Posterior vena cava (tissue), 2 donors: ENCODE data around the gene VAV1. TPM values are rescaled to one million over a fixed set of nuclear protein-coding genes. Genes with fewer than 3 reads are reported as not detected.
"Not testable (repeated sequence)": the region's sequence is repeated elsewhere in the genome, so short reads cannot be mapped to it uniquely, and the experiment has no call there.

Source experiments
- DNase-seq: peaks from one replicate; pipeline ENCODE4 v3.0.0-alpha.2; 2020; ENCODE audit warnings: low spot score
- intact Hi-C, 2 donors: fragments of 100-400 bp; cut with DNase I; formaldehyde crosslinking; loops; one replicate each; pipeline versions ENCODE4 v1.14.1 to v1.14.2; 2022 to 2023
- total RNA-seq, 2 donors: library from RNA; stranded (reverse); fragmentation: NEBNext Ultra II Directional; extraction: Animal tissue kit (Norgen Biotek cat#: 25700); gene quantifications; one replicate each; pipeline ENCODE4 v1.2.1, GENCODE V29; 2021
- donor health status: DM: yes; HTN: yes; CAD: no.
- donor health status: DM: yes; HTN: yes; CAD: no.

Gene VAV1
- total RNA-seq, 2 donors from 2014 or later: 6.4 to 7.8 TPM

DNA sequence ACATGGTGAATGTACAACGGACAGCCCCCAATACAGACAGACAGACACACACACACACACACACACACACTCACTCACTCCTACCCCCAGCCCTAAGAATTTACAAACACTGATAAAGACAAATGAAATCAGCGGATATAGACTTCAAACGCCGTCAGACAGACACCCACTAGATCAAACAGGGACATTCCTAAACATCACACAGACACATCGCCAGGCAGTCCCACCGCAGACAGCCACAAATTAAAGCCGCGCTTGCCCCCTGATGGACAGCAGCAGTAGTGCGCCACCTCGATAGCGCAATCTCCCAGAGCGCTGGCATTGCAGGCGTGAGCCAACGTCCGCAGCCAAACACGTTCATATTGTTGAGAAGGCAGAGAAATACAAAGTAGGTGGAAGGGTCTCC lies 90.2 kb downstream of the VAV1 start:
- intact Hi-C loops: loop anchor here in 1 of 2 donors (10.0 kb wide), 1 partner anchor 228 kb away; no protein-coding TSS in a partner anchor

DNA sequence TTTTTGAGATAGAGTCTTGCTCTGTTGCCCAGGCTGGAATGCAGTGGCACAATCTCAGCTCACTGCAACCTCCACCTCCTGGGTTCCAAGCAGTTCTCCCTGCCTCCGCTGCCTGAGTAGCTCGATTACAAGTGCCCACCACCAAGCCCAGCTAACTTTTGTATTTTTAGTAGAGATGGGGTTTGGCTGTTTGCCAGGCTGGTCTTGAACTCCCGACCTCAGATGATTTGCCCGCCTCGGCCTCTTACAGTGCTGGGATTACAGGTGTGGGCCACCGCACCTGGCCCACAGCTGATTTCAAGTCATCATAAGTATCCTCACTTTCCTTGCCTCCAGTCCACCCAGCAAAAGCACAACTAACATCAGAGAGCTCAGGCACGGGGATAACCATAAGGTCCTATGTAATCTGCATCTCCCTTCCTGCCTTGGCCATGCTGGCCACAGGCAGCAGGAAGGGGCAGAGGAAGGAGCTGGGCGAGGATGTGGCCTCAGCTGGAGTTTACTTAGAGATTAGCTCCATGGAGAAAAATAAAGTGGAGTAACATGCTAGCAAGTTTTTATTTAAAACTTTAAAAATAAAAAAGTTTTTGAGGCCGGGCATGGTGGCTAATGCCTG lies 91.9 kb downstream of the VAV1 start:
- DNase-seq: no peak
- intact Hi-C loops: loop anchor here in 1 of 2 donors (10.0 kb wide), 1 partner anchor 230 kb away; no protein-coding TSS in a partner anchor

More for the DNA sequence above, 90.2 kb downstream of the VAV1 start:
- DNase-seq: peak; percentile 94

DNA sequence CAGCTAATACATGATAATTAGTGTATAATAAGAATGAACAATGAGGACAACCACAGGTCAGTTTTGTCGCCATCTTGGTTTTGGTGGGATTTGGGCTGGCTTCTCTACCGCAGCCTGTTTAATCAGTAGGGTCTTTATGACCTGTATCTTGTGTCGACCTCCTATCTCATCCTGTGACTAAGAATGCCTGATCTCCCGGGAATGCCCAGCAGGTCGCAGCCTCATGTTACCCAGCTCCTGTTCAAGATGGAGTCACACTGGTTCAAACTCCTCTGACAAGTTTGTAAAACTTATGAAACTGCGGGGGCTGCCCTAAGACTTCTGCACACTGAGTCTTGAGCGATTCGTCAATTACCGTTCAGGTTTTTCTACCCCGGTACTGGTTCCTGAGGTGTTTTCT lies 93.3 kb downstream of the VAV1 start:
- intact Hi-C loops: loop anchor here in 1 of 2 donors (10.0 kb wide), 1 partner anchor 231 kb away; no protein-coding TSS in a partner anchor
- no peak for DNase-seq

DNA sequence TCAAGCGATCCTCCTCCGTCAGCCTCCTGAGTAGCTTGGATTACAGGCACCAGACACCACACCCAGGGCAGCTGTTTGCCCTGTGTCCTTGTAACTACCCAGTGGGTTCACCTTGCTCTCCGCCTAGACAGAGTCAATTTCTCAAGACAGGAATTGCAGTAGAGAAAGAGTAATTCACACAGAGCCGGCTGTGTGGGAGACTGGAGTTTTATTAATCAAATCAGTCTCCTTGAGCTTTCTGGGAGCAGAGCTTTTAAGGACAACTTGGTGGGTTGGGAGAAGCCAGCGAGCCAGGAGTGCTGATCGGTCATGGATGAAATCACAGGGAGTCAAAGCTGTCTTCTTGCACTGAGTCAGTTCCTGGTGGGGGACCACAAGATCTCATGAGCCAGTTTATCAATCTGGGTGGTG lies 94.2 kb downstream of the VAV1 start:
- DNase-seq: no peak
- intact Hi-C loops: loop anchor here in 1 of 2 donors (10.0 kb wide), 1 partner anchor 232 kb away; no protein-coding TSS in a partner anchor

DNA sequence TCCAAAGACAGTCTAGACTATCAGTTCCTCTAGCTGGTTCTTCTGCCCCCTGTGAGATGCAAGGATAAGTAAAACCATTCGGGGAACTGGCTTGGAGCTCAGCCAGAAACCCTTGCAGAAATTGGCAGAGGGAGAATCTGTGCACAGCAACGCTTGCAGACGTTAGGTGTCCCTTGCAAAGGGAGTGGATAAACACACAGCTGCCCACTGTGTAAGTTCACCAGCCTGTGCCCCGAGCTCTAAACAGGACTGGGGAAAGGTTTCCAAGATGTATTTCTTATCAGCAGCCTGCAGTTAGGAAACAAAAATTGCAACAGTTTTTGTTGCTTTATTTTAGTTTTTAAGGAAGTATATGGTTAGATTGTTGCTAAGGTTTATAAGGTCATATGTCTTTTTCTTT lies 95.8 kb downstream of the VAV1 start:
- no peak for DNase-seq
- intact Hi-C loops: loop anchor here in 1 of 2 donors (10.0 kb wide), 1 partner anchor 234 kb away; no protein-coding TSS in a partner anchor

DNA sequence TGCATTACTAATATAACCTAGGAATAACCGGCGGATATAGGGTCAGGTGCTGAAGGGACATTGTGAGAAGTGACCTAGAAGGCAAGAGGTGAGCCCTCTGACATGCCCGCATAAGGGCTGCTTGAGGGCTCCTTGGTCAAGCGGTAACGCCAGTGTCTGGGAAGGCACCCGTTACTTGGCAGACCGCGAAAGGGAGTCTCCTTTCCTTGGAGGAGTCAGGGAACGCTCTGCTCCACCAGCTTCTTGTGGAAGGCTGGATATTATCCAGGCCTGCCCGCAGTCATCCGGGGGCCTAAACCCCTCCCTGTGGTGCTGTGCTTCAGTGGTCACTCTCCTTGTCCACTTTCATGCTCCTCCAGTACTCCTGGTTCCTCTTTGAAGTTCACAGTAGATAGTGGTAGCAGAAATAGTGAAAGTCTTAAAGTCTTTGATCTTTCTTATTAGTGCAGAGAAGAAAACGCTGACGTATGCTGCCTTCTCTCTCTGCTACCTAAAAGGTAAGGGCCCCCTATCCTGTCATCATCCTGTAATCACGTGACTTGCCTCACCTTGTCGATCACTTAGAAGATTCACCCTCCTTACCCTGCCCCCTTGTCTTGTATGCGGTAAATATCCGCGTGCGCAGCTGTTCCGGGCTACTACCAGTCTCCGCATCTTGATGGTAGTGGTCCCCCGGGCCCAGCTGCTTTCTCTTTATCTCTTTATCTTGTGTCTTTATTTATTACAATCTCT lies 96.8 kb downstream of the VAV1 start:
- intact Hi-C loops: loop anchor here in 1 of 2 donors (10.0 kb wide), 1 partner anchor 235 kb away; no protein-coding TSS in a partner anchor
- not testable (repeated sequence) for DNase-seq

DNA sequence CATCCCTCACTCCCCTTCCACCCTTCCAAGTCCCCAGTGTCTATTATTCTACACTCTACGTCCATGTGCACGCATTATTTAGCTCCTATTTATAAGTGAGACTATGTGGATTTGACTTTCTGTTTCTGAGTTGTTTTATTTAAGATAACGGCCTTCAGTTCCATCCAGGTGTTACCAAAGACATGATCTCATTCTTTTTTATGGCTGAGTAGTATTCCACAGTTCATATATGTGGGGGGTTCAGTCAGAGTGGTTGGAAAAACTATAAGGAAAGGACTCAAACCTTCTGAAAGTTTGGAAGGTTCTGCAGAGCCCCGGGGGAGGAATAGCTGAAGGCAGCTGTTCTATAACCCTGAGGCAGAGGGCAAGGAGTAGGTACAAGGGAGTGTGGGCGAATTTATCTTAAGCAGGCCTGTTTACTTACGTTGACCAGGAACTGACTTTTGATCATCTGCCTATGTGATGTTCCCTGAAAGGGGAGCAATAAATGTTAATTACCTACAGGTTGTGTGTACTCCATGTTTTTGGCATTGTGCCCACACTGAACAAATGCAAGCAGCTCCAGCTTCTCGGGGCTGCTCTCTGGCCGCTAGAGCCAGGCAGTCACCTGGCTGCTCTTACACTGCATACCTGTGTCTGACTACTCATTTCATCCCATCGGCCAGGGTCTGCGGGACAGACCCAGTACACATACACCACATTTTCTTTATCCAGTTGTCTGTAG lies 101.4 kb downstream of the VAV1 start:
- intact Hi-C loops: no loop called here
- no peak for DNase-seq

DNA sequence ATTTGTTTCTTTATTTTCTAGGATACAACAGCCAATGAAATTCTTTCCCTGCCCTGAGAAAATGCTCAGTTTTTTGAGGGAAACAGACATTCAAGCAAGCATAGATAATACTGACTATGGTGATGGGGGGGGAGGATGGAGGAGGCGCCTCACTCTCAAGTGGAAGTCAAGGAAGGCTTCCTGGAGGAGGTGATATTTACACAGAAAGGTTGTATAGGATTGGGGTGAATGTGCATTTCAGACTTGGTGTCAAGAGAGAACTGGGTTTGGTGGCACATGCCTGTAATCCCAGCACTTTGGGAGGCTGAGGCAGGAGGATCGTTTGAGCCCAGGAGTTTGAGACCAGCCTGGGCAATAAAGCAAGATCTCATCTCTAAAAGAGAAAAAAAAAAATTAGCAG lies 102.7 kb downstream of the VAV1 start:
- intact Hi-C loops: no loop called here
- no peak for DNase-seq

DNA sequence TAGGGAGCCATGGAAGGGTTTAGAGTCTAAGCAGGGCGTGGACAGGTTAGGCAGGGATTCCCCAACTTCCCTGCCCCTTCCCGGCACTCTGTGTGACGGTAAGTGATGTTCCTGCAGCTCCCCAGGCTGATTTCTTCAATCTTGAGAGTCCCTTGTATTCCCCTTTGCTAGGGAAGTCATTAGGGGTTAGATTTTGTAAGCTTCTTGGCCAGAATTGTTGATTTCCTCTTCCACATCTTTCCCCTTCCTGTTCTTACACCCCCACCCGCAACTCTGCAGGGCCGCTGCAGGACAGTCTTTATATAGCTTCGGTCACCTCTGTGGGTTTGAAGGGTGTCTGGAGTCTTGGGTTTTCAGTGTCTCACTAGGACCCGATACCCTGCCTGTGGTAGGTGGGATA lies 104.2 kb downstream of the VAV1 start:
- intact Hi-C loops: no loop called here
- no peak for DNase-seq

DNA sequence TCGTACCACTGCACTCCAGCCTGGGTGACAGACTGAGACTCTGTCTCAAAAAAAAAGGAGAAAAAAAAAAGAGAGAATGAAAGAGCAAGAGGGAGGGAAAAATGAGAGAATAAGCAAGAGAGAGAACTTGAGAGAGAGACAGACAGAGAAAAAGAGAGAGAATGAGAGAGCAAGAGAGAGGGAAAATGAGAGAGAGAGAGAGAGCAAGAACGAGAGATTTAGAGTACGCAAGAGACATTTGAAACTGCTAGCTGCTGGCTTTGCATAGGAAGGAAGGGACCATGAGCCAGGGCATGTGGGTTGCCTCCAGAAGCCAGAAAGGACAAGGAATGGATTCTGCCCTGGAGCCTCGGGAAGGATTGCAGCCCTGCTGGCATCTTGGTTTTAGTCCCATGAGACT lies 105.3 kb downstream of the VAV1 start:
- no peak for DNase-seq
- intact Hi-C loops: no loop called here

DNA sequence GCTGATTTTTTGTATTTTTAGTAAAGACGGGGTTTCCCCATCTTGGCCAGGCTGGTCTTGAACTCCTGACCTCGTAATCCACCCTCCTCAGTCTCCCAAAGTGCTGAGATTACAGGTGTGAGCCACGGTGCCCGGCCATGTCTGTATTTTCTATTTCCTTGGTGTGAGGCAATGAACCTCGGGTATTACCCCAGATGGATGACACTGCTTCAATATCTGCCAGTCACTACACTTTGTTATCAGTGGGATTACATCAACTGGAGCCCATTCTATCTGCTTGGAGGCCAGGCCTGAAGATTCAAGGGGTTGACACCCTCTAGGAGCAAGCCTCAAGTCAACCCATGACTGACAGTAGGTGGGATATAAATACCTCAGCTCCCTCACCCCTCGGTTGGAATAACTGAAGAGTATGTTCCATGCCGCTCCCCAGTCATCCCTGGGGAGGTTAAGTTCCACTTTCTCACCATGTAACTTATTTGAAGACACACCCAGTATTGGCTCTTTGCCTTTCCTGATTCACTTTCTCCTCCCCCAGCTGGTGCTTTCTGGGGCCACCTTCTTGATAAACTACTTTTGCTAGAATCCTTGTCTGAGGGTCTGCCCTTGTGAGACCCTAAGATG lies 113.9 kb downstream of the VAV1 start:
- intact Hi-C loops: no loop called here
- no peak for DNase-seq

DNA sequence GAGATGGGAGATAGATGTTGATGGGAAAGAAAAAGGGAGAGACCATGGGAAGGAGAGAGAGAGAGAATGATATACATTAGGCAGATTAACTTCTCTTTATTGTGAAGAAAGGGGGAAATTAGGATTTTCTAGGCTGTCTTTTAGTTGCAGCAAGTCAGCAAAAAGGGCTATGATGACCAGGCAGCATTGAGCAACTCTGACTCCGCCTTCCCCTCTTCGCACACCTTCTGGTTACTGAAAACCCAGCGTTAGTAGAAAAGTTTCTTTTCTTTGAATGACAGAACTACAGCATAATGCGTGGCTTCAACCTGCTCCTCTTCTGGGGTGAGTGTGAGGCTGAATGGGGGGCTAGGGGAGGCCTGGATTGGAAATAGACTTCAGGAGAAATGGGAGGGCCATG lies 114.8 kb downstream of the VAV1 start, which contains the start of gene ADGRE1:
Gene ADGRE1 (plus strand): TSS at position 264 of the 400 bp plus-strand sequence. CDS start 30 bp downstream, at position 294.
- intact Hi-C loops: no loop called here
- DNase-seq: no peak

DNA sequence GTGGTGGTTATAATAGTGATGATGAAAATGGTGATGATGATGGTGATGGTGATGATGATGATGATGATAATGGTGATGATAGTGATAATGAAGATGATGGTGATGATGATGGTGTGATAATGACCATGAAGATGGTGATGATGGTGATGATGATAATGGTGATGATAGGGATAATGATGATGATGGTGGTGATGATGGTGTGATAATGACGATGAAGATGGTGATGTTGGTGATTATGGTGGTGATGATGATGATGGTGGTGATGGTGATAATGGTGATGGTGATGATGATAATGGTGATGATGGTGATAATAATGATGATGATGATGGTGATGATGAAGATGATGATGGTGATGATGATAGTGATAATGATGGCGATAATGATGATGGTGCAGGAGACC lies 116.5 kb downstream of the VAV1 start:
- intact Hi-C loops: no loop called here
- DNase-seq: no peak

DNA sequence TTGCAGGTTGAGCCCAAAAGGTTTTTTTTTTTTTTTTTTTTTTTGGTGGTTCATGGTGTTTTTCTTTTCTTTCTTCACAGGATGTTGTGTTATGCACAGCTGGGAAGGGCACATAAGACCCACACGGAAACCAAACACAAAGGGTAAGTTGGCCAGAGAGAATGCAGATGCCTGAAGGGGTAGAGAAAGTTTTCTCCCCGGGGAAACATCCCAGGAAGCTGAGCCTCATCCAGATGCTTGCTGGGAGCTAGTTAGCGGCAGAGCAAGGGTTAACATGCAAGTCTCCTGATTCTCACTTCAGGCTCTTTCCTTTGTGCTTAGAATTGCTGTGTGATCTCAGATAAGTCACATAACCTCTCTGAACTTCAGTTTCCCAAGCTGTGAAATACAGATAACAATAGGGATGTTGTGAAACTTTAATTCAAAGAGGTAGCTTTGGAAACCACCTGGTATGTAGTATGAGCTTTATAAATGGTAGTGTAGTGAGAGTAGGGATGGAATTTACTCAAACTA lies 117.9 kb downstream of the VAV1 start:
- intact Hi-C loops: no loop called here
- no peak for DNase-seq

DNA sequence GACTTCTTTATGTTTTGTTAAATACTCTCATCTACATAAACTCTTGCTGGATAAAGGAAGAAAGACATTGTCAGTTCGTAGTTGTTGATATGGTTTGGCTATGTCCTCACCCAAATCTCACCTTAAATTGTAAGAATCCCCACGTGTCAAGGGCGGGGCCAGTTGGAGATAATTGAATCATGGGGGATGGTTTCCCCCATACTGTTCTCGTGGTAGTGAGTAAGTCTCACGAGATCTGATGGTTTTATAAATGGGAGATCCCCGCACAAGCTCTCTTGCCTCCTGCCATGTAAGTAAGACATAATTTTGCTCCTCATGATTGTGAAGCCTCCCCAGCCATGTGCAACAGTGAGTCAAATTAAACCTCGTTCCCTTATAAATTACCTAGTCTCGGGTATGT lies 118.4 kb downstream of the VAV1 start:
- intact Hi-C loops: no loop called here
- DNase-seq: no peak

DNA sequence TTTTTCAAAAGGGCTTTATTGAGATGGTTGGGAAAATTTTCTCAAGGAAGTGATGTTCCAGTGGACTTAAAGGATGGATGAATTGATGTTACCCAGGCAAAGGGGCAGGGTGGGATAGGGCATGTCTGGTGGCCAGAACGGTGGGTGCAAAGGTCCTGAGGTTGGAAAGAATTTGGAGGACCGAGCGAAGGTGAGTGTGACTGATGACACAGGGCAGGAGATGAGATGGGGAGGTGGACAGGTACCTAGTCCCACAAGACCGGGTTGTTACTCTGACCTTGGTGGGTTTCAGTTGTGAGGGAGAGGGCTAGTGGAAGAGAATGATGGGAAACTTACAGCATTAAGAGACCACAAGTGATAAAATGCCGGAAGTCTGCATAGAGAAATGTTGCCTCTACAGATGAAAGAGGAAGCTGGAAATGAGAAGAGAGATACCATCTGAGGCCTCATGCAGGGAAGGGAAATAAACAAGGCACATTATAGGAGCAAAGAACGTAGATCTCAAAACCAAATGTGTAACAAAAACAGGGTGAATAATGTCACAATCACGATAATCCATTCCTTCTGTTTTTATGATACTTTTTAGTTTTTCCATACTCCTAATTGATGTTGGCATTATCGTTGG lies 119.4 kb downstream of the VAV1 start:
- DNase-seq: no peak
- intact Hi-C loops: no loop called here

DNA sequence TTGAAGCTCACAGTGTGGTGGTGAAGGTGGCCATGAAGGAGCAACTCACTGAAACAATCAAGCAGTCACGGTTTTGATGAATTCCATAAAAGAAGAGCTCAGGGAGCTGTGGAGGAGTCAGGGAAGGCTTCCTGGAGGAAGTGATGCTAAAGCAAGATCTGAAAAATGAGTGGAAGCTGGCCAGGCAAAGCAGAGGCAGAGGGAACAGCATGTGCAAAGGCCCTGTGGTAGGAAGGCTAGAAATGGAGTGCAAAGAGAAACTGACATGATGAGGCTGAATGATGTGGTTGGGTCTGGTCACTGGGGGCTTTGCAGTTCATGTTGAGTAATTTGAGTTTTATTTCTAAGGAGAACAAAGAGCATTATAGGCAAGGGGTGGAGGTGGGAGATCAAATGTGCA lies 121.8 kb downstream of the VAV1 start:
- intact Hi-C loops: no loop called here
- no peak for DNase-seq

DNA sequence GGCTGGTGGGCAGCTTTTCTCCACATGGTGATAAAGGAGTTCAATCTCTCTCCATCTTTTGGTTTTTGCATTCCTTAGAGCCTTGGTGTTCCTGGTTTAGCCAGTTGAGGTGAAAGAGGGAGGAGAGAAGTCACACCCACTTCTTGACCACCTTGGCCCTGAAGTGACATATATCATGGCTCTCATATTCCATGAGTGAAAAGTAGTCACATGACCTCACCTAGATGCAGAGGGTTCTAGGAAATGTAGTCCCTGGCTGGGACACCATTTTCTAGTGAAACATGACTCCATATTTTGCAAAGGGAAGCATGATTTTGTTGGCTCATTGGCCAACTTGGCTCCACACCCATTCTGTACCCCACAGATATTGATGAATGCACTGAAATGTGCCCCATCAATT lies 130.9 kb downstream of the VAV1 start:
- DNase-seq: no peak
- intact Hi-C loops: no loop called here

DNA sequence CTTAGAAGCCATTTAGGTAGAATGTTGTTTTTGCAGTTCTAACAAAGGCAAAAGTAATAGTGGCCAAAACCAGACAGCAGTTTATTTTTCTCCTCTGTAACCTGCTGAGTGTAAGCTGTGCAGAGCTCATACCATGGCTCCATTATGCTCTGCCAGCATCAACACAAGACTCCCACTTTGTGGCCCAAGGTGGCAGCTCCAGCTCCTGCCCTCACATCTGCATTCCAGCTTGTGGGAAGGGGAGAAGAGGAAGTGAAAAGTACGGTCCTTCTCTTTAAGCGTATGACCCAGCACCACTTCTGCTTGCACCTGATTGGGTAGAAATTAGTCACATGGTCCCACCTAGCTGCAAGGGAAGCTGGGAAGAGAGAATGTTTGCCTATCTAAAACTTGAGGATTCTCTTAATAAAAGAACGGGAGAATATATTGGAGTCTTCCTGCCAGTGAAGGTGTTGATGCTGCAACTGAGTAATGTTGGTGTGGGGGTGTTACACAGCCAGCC lies 134.1 kb downstream of the VAV1 start:
- intact Hi-C loops: no loop called here
- no peak for DNase-seq
